AG09319 (cell line): ENCODE results near the gene RMI1.
"Not testable (repeated sequence)": the region's sequence is repeated elsewhere in the genome, so short reads cannot be mapped to it uniquely, and the experiment has no call there.

Experiments
- DNase-seq: peaks from one replicate; pipeline ENCODE4 v3.0.0-alpha.2; 2010; ENCODE audit warnings: low read depth; ENCODE audit errors: extremely low read depth
- TF ChIP-seq, protein P1 (sequence below): IDR thresholded peaks from 2 replicates; pipeline ENCODE4 v1.5.1; 2011; ENCODE audit warnings: low read depth, mild to moderate bottlenecking, inconsistent platforms, low read length, moderate library complexity

Gene RMI1

DNA sequence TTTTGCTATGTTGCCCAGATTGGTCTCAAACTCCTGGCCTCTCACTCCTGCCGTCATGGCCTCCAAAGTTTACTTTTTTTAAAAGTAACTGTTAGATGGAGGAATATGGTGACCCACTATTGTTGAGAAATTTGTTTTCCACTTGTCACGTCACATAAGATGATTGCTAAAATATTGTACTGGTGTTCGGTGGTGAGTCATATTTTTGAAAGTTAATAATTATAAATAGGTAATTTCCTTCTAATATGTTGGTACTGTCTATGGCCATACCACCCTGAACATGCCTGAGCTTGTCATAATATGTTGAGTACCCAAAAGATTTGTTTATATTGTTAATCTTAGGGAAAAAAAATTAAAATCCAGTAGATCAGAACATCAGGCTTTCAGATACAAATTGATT, 22.6 kb downstream of the RMI1 start:
- TF ChIP-seq, protein P1, sequence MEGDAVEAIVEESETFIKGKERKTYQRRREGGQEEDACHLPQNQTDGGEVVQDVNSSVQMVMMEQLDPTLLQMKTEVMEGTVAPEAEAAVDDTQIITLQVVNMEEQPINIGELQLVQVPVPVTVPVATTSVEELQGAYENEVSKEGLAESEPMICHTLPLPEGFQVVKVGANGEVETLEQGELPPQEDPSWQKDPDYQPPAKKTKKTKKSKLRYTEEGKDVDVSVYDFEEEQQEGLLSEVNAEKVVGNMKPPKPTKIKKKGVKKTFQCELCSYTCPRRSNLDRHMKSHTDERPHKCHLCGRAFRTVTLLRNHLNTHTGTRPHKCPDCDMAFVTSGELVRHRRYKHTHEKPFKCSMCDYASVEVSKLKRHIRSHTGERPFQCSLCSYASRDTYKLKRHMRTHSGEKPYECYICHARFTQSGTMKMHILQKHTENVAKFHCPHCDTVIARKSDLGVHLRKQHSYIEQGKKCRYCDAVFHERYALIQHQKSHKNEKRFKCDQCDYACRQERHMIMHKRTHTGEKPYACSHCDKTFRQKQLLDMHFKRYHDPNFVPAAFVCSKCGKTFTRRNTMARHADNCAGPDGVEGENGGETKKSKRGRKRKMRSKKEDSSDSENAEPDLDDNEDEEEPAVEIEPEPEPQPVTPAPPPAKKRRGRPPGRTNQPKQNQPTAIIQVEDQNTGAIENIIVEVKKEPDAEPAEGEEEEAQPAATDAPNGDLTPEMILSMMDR = no peak
- DNase-seq = no peak

DNA sequence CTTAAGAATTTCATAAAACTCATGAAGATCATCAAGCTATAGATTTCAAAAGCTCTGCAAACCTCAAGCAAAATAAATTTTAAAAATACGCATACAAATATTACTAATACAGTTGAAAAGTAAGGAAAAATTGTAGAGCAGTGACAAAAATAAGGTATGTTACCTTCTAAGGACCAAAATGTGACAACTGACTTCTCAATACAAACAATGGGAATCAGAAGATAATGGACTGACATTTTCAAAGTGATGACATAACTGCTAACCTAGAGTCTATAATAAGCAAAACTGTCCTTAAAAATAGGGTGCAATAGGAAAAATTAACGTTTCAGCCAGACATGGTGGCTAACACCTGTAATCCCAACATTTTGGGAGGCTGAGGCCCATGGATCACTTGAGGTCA, 27.1 kb downstream of the RMI1 start:
- TF ChIP-seq, protein P1 = no peak
- no peak for DNase-seq

DNA sequence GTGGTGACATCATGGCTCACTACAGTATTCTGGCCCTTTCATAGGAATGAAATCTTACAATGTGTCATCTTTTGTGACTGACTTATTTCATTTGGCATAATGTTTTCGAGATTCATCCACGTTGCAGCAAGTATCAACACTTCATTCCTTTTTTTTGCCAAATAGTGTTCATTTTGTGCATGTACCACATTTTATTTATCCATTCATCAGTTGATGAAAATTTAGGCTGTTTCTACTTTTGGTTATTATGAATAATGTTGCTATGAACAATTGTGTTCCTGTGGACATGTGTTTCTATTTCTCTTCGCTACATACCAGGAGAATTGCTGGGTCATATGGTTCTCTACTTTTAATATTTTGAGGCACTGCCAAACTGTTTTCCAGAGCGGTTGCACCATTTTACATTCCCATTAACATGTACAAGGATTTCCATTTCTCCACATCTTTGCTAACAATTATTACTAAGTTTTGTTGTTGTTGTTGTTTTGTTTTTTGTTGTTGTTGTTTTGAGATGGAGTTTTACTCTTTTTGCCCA, 43.5 kb downstream of the RMI1 start:
- peak; percentile 4 for DNase-seq
- TF ChIP-seq, protein P1 = no peak

DNA sequence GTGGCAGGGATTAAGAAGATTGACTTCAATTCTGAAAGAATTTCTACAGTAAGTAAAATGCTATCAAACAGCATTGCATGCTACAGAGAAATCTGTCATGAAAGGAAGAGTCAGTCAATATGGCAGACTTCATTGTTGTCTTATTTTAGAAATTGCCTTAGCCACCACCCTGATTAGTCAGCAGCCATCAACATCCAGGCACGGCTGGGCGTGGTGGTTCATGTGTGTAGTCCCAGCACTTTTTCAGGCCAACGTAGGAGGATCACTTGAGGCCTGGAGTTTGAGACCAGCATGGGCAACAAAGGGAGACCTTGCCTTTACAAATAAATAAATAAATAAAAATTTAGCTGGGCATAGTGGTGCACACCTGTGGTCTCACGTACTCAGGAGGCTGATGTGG, 46.6 kb downstream of the RMI1 start:
- TF ChIP-seq, protein P1 = no peak
- no peak for DNase-seq

DNA sequence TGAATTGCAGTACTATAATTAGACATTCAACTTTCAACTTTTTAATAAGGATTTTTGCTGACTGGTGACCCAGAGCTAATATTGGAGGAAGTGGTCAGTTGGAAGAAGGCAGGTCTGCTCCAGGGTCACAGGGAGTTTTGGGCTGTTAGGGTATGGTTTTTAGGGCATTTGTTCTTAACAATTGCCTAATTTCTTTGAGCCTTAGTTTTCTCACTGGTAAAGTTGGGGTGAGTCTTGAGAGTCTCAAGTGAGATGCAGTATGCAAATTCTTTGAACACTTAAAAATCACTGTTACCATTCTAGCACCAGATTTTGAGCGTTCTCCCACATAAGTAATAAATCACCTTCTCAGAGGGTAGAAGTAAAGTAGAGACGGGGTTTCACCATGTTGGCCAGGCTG, 50.9 kb downstream of the RMI1 start:
- TF ChIP-seq, protein P1 = no peak
- DNase-seq = no peak

DNA sequence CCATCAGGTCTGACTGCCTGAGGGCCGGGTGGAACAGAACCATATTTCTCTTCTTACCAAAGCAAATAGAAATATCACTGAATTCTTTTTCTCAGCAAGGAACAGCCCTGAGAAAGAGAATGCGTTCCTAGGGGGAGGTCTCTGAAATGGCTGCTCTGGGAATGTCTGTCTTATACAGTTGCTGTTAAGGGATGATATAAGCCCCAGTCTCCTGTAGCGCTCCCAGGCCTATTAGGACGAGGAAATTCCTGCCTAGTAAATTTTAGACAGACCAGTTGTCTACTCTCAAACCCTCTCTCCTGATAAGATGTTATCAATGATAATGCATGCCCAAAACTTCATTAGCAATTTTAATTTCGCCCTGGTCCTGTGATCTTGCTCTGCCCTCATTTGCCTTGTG, 61.3 kb downstream of the RMI1 start:
- DNase-seq = not testable (repeated sequence)

DNA sequence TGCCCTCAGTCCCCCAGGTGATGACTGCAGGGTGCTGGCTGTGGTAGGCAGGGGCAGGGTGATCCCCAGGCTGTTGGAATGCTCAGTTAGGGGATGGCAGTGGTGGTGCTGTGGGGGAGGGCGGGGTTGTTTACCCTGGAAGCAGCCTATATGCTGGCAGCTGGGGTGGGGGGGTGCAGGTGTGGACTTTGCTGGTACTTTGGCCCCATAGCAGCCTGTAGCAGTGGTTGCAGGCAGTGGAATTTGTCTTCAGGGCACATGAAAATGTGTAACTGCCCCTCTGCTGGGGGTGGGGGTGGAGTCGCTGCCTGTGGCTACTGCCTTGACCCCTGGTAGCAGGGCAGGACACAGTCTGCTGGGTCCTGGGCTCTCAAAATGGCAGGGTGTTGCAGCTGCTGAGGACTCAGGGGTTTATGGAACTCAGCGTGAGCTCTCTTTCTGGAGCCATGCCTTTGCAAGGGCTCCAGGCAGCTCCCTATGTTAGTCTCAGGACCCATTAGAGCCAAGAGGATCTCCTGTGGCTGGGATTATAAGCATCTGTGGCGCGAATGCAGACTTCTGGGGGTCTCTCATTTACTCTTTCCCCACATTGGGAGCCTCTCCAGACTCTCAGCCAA, 65.0 kb downstream of the RMI1 start:
- no peak for DNase-seq
- TF ChIP-seq, protein P1 = no peak
